HFFc6 (cell line): ENCODE measurements around the gene SPG7. TPM values are rescaled to one million over a fixed set of nuclear protein-coding genes. Genes with fewer than 3 reads are reported as not detected.

Experiments
- DNase-seq: peaks from one replicate; pipeline ENCODE4 v3.0.0-alpha.2; 2018
- H3K27ac Mint-ChIP-seq: 2 replicates; pipeline ENCODE4 v1.8.0; 2020; ENCODE audit warnings: mild to moderate bottlenecking, mixed read lengths
- H3K27me3 Mint-ChIP-seq: 2 replicates; pipeline ENCODE4 v1.8.0; 2021; ENCODE audit warnings: mild to moderate bottlenecking, moderate library complexity, mixed read lengths; ENCODE audit not compliant: insufficient read depth
- H3K36me3 Mint-ChIP-seq: 2 replicates; pipeline ENCODE4 v1.8.0; 2021; ENCODE audit warnings: low read depth, mixed read lengths
- H3K4me1 Mint-ChIP-seq: 2 replicates; pipeline ENCODE4 v1.8.0; 2020; ENCODE audit warnings: low read depth, mixed read lengths
- H3K4me3 Mint-ChIP-seq: 2 replicates; pipeline ENCODE4 v1.8.0; 2020; ENCODE audit warnings: mild to moderate bottlenecking, moderate library complexity, mixed read lengths
- H3K9me3 Mint-ChIP-seq: 2 replicates; pipeline ENCODE4 v1.8.0; 2020; ENCODE audit warnings: mild to moderate bottlenecking, mixed read lengths
- total RNA-seq, 6 experiments: library from RNA; stranded (reverse); fragmentation: NEBNext Ultra II Directional; extraction: Animal tissue kit (Norgen Biotek cat#: 25700); gene quantifications; 2 replicates in 1 of 6; 3 replicates in 5 of 6; pipeline ENCODE4 v1.2.3, GENCODE V29; 2021
- TF ChIP-seq, protein P1 (sequence below): fragments of 200-600 bp; sonication (generic); IDR thresholded peaks from 2 replicates; pipeline ENCODE4 v1.5.0; 2021; ENCODE audit warnings: antibody characterized with exemption, mild to moderate bottlenecking

The SPG7 gene
- total RNA-seq, 6 experiments from 2014 or later: 81.5 to 97.0 (median 89.6) TPM

- Mint-ChIP-seq H3K9me3 (no peaks in the 10 kb centered on the region), H3K36me3 (peaks cover 10% of the 10 kb centered on the region), H3K4me3 (peak overlapping the region; percentile 94), H3K27me3 (peaks cover 2% of the 10 kb centered on the region; the same call in 1 of the 2 replicates), H3K4me1 (peaks cover 48% of the 10 kb centered on the region), H3K27ac (peak overlapping the region; percentile 92)
- DNase-seq: no peak
- TF ChIP-seq, protein P1, sequence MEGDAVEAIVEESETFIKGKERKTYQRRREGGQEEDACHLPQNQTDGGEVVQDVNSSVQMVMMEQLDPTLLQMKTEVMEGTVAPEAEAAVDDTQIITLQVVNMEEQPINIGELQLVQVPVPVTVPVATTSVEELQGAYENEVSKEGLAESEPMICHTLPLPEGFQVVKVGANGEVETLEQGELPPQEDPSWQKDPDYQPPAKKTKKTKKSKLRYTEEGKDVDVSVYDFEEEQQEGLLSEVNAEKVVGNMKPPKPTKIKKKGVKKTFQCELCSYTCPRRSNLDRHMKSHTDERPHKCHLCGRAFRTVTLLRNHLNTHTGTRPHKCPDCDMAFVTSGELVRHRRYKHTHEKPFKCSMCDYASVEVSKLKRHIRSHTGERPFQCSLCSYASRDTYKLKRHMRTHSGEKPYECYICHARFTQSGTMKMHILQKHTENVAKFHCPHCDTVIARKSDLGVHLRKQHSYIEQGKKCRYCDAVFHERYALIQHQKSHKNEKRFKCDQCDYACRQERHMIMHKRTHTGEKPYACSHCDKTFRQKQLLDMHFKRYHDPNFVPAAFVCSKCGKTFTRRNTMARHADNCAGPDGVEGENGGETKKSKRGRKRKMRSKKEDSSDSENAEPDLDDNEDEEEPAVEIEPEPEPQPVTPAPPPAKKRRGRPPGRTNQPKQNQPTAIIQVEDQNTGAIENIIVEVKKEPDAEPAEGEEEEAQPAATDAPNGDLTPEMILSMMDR: no peak
Measured at GRCh38 chr16:89491974-89492687, 16.1 kb upstream of the SPG7 start.

- H3K4me3 Mint-ChIP-seq: no peak overlapping the region
- peaks cover 35% of the 10 kb centered on the region for H3K4me1 Mint-ChIP-seq
- H3K9me3 Mint-ChIP-seq: no peaks in the 10 kb centered on the region
- H3K36me3 Mint-ChIP-seq: peaks cover 6% of the 10 kb centered on the region; the same call in 1 of the 2 replicates
- no peak for DNase-seq
- no peak overlapping the region for H3K27ac Mint-ChIP-seq
- TF ChIP-seq, protein P1: no peak
- H3K27me3 Mint-ChIP-seq: no peaks in the 10 kb centered on the region; the same call in 1 of the 2 replicates
Measured at GRCh38 chr16:89493776-89494175, 14.4 kb upstream of the SPG7 start.

- H3K4me1 Mint-ChIP-seq: peaks cover 33% of the 10 kb centered on the region
- peaks cover 6% of the 10 kb centered on the region; the same call in 1 of the 2 replicates for H3K36me3 Mint-ChIP-seq
- no peaks in the 10 kb centered on the region for H3K9me3 Mint-ChIP-seq
- DNase-seq: peak; percentile 66
- H3K27ac Mint-ChIP-seq: peak overlapping the region; percentile 32
- no peaks in the 10 kb centered on the region; the same call in 1 of the 2 replicates for H3K27me3 Mint-ChIP-seq
- TF ChIP-seq, protein P1: no peak; the same call in 1 of the 2 replicates
- no peak overlapping the region; the same call in 1 of the 2 replicates for H3K4me3 Mint-ChIP-seq
Measured at GRCh38 chr16:89495121-89495520, 13.1 kb upstream of the SPG7 start.

DNA sequence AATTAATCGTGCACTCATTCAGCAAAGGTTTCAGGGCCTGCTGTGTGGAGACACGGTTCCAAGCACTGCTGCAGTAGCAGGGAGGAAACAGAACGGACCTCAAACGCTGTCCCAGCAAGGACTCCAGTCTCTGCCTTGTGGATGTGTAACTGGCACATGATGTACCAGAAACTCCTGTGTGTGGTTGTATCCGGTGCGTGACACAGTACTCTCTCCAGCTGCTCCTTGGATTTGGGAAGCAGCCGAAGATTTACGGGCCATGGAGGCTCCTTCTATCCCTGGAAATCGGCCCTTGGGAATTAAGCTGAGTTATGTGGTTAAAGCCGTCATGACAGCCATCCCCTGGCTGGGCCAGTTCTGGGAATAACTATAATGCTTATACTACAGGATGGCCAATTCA lies 9.4 kb upstream of the SPG7 start:
- DNase-seq: no peak
- TF ChIP-seq, protein P1: no peak
- Mint-ChIP-seq H3K9me3 (no peaks in the 10 kb centered on the region), H3K4me1 (peaks cover 25% of the 10 kb centered on the region), H3K36me3 (no peaks in the 10 kb centered on the region), H3K27me3 (no peaks in the 10 kb centered on the region), H3K27ac (no peak overlapping the region), H3K4me3 (no peak overlapping the region)

DNA sequence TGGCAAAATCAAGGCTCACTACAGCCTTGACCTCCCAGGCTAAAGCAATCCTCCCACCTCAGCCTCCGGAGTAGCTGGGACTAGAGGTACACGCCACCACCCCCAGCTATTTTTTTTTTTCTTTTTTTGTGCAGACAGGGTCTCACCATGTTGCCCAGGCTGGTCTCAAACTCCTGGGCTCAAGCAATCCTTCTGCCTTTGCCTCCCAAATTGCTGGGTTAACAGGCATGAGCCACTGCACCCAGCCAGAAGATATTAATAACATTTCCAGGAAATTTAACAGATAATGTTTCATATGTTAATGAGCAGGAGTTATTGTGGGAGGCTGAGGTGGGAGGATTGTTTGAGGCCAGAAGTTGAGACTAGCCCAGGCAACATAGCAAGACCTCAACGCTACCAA lies 8.4 kb upstream of the SPG7 start:
- no peak overlapping the region for H3K27ac Mint-ChIP-seq
- H3K36me3 Mint-ChIP-seq: no peaks in the 10 kb centered on the region
- H3K27me3 Mint-ChIP-seq: no peaks in the 10 kb centered on the region
- peaks cover 19% of the 10 kb centered on the region for H3K4me1 Mint-ChIP-seq
- no peak overlapping the region for H3K4me3 Mint-ChIP-seq
- H3K9me3 Mint-ChIP-seq: no peaks in the 10 kb centered on the region
- DNase-seq: no peak
- TF ChIP-seq, protein P1: no peak
